Fibroblast of mammary gland (primary cell): ENCODE measurements around the gene TBC1D32.
"Not testable (repeated sequence)": the region's sequence is repeated elsewhere in the genome, so short reads cannot be mapped to it uniquely, and the experiment has no call there.

ENCODE experiments used
- DNase-seq: peaks from one replicate; pipeline ENCODE4 v3.0.0-alpha.2; 2010; ENCODE audit warnings: low read depth
- H3K4me3 ChIP-seq: 2 replicates; pipeline ENCODE4 v1.5.1; 2011; ENCODE audit warnings: low read depth, mild to moderate bottlenecking, low read length, moderate library complexity; ENCODE audit not compliant: control insufficient read depth
- TF ChIP-seq, protein P1 (sequence below): conservative IDR thresholded peaks from 2 replicates; pipeline ENCODE4 v1.5.1; 2011; ENCODE audit warnings: low read depth, low read length, inconsistent platforms; ENCODE audit not compliant: control insufficient read depth, insufficient read depth

Gene TBC1D32

DNA sequence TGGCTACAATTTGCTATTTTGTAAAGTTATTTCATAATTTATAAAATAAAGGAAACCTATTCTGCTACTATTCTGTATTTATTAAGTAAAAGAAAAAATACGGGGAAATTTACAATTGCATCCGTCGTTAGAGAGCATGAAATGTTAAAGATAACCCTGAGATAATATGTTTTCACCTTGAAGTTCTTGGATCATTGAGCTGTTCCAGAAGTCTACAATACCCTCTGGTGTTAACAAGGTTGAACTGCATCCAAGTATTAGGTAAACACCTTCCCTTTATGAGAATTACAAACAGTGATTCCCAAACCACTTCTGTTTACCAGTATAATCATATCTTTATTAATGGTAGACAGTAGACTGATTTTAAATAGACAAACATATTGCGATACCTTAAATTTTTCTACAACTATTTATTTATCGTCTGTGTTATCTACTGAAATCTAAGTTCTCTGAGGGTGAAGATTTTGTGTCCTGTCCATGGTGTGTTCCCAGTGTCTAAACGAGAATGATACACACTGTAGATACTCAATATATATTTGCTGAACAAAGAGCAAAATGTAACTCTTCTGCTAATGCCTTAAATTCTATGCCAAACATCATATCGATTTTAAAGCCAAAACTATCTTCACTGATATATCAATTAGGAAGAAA lies 28.2 kb downstream of the TBC1D32 start:
- TF ChIP-seq, protein P1, sequence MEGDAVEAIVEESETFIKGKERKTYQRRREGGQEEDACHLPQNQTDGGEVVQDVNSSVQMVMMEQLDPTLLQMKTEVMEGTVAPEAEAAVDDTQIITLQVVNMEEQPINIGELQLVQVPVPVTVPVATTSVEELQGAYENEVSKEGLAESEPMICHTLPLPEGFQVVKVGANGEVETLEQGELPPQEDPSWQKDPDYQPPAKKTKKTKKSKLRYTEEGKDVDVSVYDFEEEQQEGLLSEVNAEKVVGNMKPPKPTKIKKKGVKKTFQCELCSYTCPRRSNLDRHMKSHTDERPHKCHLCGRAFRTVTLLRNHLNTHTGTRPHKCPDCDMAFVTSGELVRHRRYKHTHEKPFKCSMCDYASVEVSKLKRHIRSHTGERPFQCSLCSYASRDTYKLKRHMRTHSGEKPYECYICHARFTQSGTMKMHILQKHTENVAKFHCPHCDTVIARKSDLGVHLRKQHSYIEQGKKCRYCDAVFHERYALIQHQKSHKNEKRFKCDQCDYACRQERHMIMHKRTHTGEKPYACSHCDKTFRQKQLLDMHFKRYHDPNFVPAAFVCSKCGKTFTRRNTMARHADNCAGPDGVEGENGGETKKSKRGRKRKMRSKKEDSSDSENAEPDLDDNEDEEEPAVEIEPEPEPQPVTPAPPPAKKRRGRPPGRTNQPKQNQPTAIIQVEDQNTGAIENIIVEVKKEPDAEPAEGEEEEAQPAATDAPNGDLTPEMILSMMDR, result peak; percentile 48
- peak; percentile 50 for DNase-seq
- H3K4me3 ChIP-seq, result no peak overlapping the region

DNA sequence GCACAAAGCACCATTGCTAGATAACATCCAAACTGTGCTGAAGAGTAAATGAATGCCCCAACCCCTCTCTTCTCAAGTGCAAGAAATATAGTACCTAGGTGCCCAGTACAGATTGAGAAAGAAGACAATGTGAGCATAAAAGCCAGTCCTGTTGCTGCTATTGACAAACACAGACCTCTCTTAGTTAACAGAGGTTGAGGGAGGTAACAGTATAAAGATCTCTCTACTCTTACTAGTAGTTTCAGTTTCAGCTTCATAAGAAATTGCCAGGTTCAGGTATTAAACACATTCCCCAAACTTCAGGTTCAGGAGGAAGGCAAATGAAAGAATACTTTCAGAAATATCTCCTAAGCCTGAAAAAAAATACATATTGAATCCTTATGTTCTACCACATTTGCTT lies 31.4 kb downstream of the TBC1D32 start:
- TF ChIP-seq, protein P1, result no peak
- no peak overlapping the region for H3K4me3 ChIP-seq
- no peak for DNase-seq

DNA sequence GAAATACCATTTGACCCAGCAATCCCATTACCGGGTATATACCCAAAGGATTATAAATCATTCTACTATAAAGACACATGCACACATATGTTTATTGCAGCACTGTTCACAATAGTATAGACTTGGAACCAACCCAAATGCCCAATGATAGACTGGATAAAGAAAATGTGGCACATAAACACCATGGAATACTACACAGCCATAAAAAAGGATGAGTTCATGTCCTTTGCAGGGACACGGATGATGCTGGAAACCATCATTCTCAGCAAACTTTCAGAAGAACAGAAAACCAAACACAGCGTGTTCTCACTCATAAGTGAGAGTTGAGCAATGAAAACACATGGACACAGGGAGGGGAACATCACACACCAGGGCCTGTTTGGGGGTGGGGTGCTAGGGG lies 33.1 kb downstream of the TBC1D32 start:
- DNase-seq, result not testable (repeated sequence)

DNA sequence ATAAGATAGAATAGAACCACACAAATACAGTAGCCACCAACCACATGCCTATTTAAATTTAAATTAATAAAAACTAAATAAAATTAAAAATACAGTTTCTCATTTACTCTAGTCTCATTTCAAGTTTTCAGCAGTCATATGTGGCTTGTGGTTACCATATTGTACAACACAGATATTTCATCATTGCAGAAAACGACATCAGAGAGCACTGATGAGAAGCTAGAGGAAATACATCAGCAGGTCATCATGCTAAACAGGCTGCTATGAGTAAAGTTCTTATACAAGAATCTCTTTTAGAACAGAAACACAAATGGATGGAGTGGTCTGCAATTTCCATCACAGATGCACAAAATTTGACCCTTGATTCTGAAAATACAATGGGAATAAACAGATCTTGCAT lies 36.6 kb downstream of the TBC1D32 start:
- TF ChIP-seq, protein P1, result no peak
- H3K4me3 ChIP-seq, result no peak overlapping the region
- DNase-seq, result peak; percentile 51

More for the DNA sequence above, 33.1 kb downstream of the TBC1D32 start:
- H3K4me3 ChIP-seq, result not testable (repeated sequence)

DNA sequence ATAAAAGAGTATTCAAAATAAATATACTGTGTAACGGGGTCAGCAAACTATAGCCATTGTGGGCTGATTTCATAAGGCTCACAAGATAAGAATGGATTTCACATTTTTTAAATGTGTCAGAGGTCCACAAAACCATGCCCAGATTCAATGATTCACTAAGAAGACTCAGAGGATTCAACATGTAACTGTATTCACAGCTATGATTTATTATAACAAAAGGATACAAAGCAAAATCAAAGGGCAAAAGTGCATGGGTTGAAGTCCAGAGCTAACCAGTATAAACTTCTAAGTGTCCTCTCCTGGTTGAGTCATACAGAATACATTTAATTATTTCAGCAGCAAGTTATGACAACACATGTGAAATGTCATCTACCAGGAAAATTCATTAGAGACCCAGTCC lies 49.2 kb downstream of the TBC1D32 start:
- DNase-seq, result peak; percentile 90
- no peak overlapping the region for H3K4me3 ChIP-seq
- TF ChIP-seq, protein P1, result no peak

DNA sequence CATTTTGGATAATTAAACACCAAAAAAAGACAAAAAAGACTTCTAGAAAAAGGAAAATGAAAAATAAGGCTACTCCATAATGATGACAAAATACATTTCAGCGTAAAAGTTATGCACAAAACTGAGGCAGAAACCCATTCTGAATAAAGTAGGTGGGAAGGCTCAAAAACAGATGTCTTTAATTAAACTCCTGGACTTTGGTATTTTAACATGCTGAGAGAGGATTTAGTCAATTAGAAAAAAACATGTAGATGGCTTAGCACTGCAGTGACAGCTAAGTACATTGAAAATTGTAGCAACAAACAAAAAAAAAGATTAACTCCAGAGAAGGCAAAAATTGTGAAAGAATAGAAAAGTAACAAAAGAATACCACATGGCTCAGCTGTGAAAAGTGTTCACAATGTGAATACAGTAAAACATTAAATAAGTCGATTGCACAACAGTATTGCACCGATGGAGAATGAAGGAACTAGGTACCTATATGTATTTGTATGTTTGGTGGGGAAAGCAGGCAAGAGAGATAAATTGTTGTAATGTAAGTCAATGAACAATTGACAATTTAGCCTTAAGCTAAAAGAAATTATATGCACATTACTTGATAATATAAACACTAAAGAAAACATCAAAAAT lies 59.5 kb downstream of the TBC1D32 start:
- DNase-seq, result peak; percentile 15
- TF ChIP-seq, protein P1, result no peak
- H3K4me3 ChIP-seq, result no peak overlapping the region

DNA sequence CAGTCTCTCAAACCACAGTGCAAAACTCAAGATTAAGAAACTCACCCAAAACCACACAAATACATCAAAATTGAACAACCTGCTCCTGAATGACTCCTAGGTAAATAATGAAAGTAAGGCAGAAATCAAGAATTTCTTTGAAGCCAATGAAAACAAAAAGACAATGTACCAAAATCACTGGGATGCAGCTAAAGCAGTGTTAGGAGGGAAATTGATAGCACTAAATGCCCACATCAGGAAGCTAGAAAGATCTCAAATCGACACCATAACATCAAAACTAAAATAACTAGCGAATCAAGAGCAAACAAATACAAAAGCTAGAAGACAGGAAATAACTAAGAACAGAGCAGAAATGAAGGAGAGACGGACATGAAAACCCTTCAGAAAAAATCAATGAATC lies 70.5 kb downstream of the TBC1D32 start:
- TF ChIP-seq, protein P1, result no peak
- no peak overlapping the region for H3K4me3 ChIP-seq
- no peak for DNase-seq
